DND-41 (cell line): ENCODE data around the gene PCDHB11.
"Not testable (repeated sequence)": the region's sequence is repeated elsewhere in the genome, so short reads cannot be mapped to it uniquely, and the experiment has no call there.

Source experiments
- CTCF ChIP-seq: IDR thresholded peaks from 2 replicates; pipeline ENCODE4 v1.5.1; 2012; ENCODE audit warnings: borderline replicate concordance, low read length, moderate library complexity, mild to moderate bottlenecking; ENCODE audit not compliant: poor library complexity, severe bottlenecking; ENCODE audit errors: extremely low read depth
- EZH2 ChIP-seq: IDR thresholded peaks from 3 replicates; pipeline ENCODE4 v1.6.1; 2012; ENCODE audit warnings: borderline replicate concordance, low read depth, mild to moderate bottlenecking, moderate library complexity, low read length, inconsistent platforms; ENCODE audit not compliant: severe bottlenecking

GRCh38 chr5:141214583-141214982, 15.2 kb downstream of the PCDHB11 start:
- not testable (repeated sequence) for TF ChIP-seq CTCF, EZH2
